GM21390 (cell line): ENCODE results near the gene MYO3B.
A peak's percentile ranks its signal among the peaks of the same experiment; 100 is the strongest.
"Not testable (repeated sequence)": the region's sequence is repeated elsewhere in the genome, so short reads cannot be mapped to it uniquely, and the experiment has no call there.

Experiments used
- ATAC-seq: cut with Tn5 transposase; IDR thresholded peaks from one replicate; pipeline ENCODE4 v1.9.1; 2021; ENCODE audit not compliant: unreplicated experiment

Gene MYO3B

GRCh38 chr2:170262343-170262742 lies 84.4 kb downstream of the MYO3B start:
- ATAC-seq, result no peak

DNA sequence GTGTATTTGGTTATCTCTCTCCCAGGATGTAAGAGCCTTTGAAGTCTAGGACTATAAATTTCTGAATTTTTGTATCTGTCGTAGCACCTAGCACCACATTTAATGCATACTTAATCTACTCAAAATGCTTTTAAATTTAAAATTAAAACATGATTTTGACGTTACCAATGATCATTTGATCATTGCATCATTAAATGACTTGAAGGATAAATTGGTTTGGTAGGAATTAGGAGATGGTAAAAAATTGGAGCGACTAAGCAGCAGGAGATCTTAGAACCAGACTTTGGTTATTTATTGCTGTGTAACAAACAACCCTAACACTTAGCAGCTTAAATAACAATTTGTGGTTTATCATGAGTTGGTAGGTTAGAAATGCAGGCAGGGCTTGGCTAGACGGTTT lies 84.9 kb downstream of the MYO3B start:
- ATAC-seq, result no peak

DNA sequence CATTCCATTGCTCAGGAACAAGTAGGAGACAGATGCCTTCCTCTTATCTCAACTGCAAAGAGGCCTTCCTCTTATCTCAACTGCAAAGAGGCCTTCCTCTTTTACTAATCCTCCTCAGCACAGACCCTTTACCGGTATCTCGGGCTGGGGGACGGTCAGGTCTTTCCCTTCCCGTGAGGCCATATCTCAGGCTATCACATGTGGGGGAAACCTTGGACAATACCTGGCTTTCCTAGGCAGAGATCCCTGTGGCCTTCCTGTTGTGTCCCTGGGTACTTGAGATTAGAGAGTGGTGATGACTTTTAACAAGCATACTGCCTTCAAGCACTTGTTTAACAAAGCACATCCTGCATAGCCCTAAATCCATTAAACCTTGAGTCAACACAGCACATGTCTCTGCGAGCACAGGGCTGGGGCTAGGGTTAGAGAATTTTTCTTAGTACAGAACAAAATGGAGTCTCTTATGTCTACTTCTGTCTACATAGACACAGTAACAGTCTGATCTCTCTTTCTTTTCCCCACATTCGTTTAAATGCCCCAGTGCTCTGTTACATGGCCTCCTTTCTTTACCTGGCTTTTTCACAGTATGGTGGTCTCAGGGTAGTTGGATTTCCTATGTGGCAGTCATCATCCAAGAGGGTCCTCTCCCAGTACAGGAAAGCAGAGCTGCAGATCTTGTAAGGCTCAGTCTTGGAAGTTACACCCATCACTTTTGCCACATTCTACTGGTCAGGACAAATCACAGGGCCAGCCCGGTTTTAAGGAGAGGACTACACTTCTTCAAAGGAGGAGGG lies 86.0 kb downstream of the MYO3B start:
- ATAC-seq, result not testable (repeated sequence)

GRCh38 chr2:170264522-170264860 lies 86.5 kb downstream of the MYO3B start:
- no peak for ATAC-seq

DNA sequence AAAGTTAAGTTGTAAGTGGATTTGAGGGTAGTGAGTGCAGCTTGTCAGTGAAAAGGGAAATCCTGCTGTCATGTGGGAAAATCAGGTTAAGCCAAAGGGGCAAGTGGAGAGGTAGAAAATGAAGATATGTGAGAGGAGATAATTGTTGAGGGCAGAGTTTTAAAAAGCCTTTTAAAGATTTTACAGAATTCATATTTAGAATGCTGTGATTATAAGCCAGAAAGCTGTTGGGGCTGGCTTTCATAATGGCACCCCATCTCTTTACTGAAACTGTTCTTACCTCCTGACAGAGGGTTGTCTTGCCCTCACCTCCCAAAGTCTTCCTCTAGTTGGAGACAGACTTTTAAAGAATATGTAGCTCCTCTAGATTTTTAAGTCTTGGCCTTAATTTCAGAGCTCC lies 86.9 kb downstream of the MYO3B start:
- no peak for ATAC-seq

GRCh38 chr2:170265321-170265720 lies 87.4 kb downstream of the MYO3B start:
- no peak for ATAC-seq

- ATAC-seq, result no peak
Observed at GRCh38 chr2:170266358-170266757, 88.4 kb downstream of the MYO3B start.

DNA sequence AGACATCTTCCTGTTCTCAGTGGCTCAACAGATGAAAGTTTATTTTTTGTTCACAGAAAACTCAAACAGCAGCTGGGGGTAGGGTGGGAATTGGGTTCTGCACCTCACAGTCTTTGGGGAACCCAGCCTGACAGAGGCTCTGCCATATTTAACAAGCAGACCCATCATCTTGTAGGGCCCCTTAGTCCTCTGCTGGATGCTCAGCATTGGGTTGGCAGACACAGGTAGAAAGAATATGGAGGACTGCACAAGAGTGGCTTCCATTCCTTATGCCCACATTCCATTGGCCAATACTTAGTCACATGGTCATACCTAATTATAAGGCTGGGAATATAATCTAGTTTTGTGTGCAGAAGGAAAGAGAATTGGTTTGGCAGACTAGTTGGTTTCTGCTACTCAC lies 89.1 kb downstream of the MYO3B start:
- no peak for ATAC-seq

GRCh38 chr2:170270278-170270864 lies 92.4 kb downstream of the MYO3B start:
- no peak for ATAC-seq

- ATAC-seq, result no peak
Observed at GRCh38 chr2:170271340-170271739, 93.4 kb downstream of the MYO3B start.

DNA sequence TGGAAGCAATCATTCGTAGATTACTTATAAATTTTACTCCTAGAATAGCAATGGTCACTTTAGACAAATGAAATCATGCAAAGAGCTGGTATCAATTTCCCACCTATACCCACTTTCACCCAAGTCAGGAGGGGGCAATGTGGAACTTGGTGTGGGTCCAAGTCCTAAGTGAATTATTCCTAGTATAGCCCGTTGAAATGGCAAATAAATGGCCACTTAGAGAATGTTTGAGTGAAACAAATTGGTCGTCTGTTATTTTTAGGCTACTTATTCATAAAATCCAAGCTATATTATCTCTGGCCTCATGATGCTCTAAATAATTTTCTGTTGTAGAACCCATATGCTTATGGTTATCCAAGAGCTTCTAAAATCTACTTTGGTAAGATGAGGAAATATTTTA lies 98.1 kb downstream of the MYO3B start:
- ATAC-seq, result no peak

- no peak for ATAC-seq
Observed at GRCh38 chr2:170276925-170277629, 99.1 kb downstream of the MYO3B start.

DNA sequence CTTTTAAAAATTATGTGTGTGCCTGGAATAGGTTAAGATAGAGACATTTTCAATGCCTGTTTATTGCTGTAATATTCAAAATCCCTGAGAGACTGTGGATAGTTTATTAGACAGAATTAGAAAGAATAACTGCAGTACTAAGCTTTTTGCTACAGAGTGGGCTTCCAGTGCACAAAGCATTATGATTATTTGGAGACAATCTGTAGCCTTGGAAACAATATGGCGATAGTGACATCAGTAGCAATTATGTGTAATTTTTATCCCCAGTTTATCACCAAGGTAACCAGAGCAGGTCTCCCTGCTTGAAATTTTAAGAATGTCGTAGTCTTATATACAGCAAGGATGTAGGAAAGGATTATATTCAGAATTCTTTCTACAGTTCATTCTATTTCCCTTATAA lies 100.0 kb downstream of the MYO3B start:
- no peak for ATAC-seq

- ATAC-seq, result not testable (repeated sequence)
Observed at GRCh38 chr2:170279615-170280014, 101.7 kb downstream of the MYO3B start.

- ATAC-seq, result no peak
Observed at GRCh38 chr2:170282851-170283250, 104.9 kb downstream of the MYO3B start.

- ATAC-seq, result no peak
Observed at GRCh38 chr2:170284205-170284604, 106.3 kb downstream of the MYO3B start.

DNA sequence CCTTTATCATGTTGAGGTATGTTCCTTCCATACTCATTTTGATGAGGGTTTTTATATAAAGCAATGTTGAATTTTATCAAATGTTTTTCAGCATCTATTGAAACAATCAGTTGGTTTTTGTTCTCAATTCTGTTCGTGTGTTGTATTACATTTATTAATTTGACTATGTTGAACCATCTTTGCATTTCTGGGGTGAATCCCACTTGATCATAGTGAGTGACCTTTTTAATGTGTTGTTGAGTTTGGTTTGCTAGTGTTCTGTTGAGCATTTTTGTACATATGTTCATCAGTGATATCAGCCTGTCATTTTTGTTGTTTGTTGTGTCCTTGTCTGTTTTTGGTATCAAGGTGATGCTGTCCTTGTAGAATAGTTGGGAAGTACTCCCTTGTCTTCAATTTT lies 110.9 kb downstream of the MYO3B start:
- ATAC-seq, result no peak

DNA sequence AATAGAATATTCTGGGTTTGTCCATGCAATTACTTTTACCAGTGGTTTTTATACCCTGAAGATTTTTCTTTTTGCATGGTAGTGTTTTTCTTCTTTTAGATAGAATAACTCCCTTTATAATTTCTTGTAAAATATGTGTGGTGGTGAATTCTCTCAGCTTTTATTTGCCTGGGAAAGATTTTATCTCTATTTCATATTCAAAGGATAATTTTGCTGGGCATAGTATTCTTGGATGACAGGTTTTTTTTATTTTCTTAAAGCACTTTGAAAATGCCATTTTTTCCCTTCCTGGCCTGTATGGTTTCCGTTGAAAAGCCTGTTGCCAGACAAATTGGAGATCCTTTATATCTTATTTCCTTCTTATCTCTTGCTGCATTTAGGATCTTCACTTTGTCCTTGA lies 113.5 kb downstream of the MYO3B start:
- no peak for ATAC-seq

DNA sequence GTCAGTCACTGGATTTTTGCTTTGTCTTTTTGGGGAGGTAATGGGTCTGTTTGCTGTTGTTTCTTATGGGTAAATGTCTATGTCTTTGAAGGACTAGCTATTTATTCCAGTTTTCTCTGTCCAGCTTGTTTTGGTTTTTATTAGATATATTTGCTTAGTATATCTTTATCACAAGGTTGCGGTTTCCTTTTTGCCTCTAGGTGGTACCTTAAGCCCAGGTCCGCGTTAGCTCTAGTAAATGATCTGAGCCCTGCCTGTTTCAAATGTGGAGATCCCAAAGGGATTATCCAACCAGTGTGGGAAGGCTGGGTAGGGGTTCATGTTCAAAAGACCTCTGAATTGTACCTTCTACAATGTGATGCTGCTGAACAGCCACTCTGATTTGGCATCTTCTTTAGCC lies 114.5 kb downstream of the MYO3B start:
- no peak for ATAC-seq

DNA sequence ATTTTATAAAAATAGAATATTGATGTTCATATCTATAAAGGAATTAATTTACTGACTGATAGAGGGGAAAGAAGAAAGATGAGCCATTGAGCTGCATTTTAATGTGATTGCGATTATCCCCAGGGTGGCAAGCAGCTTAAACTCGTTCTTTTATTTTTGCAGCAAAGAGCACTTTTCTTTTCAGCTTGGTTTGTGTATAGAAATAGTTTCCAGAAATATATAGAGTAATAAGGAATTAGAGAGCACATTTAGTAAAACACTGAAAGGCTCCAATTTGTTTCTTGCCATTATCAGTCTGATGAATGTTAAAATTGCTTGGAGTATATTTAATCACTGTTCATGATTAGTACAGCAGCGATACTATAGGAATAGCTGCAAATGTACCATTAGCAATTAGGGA lies 119.5 kb downstream of the MYO3B start:
- no peak for ATAC-seq

GRCh38 chr2:170298115-170298514 lies 120.2 kb downstream of the MYO3B start:
- peak; percentile 99 for ATAC-seq

GRCh38 chr2:170298861-170299429 lies 121.0 kb downstream of the MYO3B start:
- ATAC-seq, result no peak
